Stimulated activated CD8-positive, alpha-beta memory T cell treated with anti-CD3 and anti-CD28 coated beads, Interleukin-7, amount 100 ng/mL, for 48 hours (primary cell): ENCODE measurements around the gene SH3RF3.

Source experiments
- DNase-seq, 2 donors: peaks; one replicate each; pipeline ENCODE4 v3.0.0-alpha.2; 2020; ENCODE audit warnings: low read depth in 1 of 2; ENCODE audit errors: extremely low read depth in 1 of 2

Gene SH3RF3

DNA sequence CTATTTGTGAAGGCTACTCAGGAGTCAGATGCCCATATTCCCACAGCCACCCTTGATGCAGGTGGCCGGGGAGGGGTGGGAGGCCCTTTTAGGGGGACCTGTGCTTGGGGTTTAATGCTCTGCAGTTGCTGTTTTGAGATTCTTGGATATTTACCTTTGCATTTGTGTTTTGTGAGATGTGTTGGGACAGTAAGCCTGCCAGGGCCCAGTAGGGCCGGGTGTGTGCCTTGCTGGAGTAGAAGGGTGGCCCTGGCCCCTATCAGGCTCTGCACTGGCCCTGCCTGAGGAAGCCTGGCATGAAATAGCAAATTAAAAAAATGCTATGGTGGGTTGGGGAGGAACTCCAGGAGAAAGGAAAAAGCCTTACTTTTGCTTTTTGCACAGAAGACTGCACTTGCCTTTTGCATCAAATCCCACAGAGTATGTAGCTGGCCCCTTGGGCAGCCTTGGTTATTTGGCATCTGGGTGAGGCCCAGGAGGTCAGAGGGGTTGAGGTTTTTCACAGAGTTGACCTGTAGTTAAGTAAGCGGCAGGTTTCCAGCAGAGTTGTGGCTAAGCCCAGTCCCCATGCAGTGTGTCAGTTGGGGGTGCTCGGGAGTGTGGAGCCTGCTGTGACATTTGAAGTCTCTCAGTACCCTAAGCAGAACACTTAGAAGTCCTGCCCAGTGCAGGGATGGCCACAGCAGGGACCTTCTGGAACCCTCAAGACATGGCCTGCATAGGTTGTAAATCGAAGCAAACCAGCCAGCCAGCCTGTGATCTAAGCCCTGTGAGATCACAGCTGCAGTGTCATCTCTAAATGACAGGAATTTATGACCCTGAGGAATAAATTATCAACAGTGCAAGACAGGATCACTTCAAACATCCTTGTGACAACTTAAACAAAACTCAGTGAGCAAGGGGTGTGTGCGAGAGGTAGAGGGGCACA is 68.8 kb downstream of the SH3RF3 start:
- DNase-seq = no peak

DNA sequence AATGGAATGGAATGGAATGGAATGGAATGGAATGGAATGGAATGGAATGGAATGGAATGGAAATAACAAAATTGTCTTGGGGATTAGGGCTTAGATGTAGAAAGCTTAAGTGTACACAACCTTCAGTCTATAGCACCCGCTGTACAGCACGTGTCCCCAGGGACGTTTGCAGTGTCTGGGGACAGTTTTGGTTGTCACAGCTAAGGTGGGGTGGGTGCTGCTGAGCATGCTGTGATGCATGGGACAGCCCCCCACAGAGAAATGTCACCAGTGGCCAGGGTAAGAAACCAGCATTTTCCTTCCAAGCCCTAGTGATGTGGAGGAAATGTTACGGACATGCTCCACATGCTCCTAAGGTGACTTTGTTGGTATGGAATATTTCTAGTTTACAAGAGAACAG is 70.8 kb downstream of the SH3RF3 start:
- DNase-seq = no peak

GRCh38 chr2:109200616-109201464 is 71.8 kb downstream of the SH3RF3 start:
- DNase-seq = no peak

GRCh38 chr2:109201465-109202327 is 72.7 kb downstream of the SH3RF3 start:
- DNase-seq = no peak

- DNase-seq = no peak
Observed at GRCh38 chr2:109202486-109202885, 73.5 kb downstream of the SH3RF3 start.

DNA sequence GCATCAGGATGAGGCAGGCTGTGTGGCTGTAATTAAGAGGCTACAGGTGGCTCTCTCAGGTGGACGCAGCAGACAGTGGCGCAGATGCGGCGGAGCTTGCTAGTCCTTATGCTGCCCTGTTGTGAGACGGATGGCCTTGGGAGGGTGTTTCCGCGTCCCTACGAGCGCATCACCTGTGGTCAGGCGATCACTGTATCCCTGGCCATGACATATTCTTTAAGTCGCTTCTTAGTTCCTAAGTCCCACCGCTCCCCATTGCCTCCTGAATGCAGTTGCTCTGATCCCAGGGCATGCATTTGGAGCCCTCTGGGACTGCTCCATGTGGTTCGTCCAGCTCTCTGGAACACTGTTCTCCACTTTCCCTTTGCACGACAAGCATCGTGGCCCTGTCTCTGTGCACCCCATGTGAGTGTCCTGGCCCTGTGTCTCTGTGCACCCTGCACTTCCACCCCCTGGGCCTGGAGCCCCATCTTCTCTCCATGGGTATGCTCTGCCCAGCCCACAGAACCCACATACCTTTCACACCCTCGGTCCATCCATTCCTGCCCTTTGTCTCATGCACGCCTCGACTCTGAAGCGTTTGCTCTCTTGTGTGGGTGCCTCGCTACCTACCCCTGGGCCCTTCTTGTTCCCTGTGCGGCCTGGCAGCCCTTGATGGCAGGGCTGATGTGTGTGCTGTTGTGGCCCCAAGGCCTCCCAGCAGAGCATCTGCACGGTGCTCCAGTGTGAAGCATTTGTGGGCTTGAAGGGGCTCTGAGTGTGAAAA is 74.4 kb downstream of the SH3RF3 start:
- no peak for DNase-seq

GRCh38 chr2:109204412-109204811 is 75.4 kb downstream of the SH3RF3 start:
- no peak for DNase-seq

GRCh38 chr2:109205447-109205846 is 76.4 kb downstream of the SH3RF3 start:
- DNase-seq = no peak

GRCh38 chr2:109206569-109207146 is 77.7 kb downstream of the SH3RF3 start:
- no peak for DNase-seq

GRCh38 chr2:109207176-109207575 is 78.2 kb downstream of the SH3RF3 start:
- no peak for DNase-seq

DNA sequence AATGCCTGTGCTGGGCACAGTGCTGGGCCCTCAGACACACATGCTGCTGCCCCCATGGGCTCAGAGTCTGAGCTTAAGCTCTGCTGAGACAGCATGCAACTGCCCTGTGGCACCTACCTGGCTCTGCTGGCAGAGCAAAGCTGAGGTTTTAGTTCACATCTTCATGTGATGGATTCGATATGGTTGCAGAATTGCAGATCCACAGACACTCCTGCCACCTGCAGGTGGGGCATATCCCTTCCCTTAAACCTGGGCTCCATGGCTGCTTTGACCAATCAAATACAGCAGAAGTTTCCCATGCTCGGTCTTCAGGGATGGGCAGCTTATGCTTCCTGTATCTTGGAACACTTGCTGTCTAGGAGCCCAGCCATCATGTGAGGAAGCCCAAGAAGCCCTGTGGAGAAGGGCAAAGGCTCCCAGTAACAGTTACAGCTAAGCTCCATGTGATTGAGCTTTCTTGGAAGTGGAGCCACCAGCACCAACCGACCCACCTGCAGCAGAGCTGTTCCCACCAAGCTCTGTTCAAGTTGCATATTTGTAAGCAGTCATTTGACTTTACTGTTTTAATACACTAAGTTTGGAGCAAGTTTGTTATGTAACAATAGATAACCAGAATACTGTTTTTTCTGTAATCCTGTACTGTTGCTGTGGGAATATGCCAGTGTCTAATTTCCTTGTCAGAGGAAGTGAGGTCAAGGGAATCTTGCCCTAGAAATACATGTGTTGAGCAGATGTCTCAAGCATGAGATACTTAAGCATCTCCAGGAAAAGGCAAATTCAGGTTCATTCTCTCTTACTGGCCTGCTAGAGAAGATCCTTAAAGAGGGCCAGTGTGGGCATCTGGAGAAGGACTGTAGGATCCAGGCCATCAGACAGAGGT is 79.3 kb downstream of the SH3RF3 start:
- DNase-seq = no peak

- DNase-seq = no peak
Observed at GRCh38 chr2:109208951-109209335, 79.9 kb downstream of the SH3RF3 start.

GRCh38 chr2:109209412-109209811 is 80.4 kb downstream of the SH3RF3 start:
- no peak for DNase-seq

DNA sequence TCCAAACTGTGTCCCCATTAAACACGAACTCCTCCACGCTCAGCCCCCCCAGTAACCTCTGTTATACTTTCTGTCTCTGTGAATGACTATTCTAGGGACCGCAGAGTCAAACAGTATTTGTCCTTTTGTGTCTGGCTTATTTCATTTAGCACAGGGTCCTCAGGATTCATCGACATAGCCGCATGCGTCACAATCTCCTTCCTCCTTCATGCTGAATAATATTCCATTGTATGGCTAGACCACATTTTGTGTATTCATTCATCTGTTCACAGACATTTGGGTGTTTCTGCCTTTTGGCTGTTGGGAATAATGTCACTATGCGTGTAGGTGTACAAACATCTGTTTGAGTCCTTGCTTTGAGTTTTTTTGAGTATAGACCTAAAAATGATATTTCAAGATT is 80.9 kb downstream of the SH3RF3 start:
- no peak for DNase-seq

- no peak for DNase-seq
Observed at GRCh38 chr2:109210431-109211200, 81.6 kb downstream of the SH3RF3 start.

DNA sequence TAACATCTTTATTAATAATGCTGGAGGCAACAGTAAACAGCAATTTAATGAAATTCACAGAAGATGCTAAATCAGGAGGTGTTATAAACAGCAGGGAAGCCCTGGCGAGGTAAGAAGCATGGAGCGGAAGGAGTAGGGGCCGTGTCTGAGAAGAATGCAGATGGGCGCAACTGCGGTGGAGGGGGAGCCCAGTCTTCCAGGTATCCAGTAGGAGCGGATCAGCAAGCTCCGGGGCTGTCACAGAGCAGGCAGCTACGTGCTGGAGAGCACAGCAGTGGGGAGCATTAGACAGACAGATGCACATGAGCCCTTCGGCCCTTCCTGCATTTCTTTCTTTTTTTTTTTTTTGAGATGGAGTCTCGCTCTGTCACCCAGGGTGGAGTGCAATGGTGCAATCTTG is 82.3 kb downstream of the SH3RF3 start:
- no peak for DNase-seq

GRCh38 chr2:109212836-109213563 is 84.0 kb downstream of the SH3RF3 start:
- no peak for DNase-seq
